Stimulated activated CD8-positive, alpha-beta memory T cell treated with anti-CD3 and anti-CD28 coated beads, Interleukin-4, amount 100 ng/mL, for 48 hours (primary cell): Measurements from ENCODE around the gene PDE1C.
"Not testable (repeated sequence)": the region's sequence is repeated elsewhere in the genome, so short reads cannot be mapped to it uniquely, and the experiment has no call there.

Source experiments
- DNase-seq: peaks from one replicate; pipeline ENCODE4 v3.0.0-alpha.2; 2020

The PDE1C gene

DNA sequence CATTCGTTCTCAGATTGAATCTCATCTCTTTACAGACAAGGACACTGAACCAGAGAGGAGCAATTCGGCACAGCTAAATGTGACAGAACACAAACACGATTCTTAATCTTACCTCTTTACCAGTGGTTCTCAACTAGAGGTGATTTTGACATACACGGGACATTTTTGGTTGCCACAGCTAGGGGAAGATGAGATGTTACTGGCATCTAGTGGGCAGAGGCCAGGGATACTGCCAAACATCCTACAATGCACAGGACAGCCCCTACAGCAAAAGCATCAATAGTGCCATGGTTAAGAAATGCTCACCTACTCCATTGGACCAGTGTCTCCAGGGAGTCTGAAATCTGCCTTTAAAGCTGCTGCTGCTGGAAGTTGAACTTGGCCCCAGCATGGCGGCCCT is 27.3 kb downstream of the PDE1C start:
- DNase-seq, result no peak

DNA sequence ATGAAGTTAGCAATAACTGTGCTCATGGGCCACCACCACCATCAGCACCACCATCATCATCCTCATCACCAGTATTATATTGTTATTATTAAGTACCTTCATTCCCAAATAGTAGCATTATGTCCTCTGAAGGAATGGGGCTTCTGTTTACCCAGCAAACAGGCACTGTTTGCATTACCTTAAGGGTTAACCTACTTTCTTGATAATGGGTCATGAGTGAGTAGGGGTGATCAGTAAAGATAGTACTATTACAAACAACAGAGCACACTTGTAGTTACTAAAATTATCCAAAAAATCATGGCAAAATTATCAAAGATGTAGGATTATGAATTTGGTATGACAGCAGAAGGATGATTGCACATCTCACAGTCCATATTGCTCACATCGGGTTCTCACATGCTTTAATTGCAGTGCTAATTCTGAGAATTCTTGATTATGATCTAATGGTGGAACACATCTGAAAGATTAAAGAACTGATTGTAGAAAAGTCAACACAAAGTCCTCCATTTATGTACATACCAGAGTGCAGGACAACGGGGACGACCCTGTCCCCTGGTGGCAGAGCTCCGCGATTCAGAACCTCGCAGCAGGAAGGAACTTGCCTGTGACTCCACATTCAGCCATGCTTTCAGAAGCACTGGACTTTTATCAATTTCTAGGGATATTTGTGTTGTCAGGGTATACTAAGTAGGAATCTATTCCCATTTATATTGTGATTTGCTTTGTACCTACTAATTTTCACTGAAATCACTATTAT is 31.0 kb downstream of the PDE1C start:
- no peak for DNase-seq

DNA sequence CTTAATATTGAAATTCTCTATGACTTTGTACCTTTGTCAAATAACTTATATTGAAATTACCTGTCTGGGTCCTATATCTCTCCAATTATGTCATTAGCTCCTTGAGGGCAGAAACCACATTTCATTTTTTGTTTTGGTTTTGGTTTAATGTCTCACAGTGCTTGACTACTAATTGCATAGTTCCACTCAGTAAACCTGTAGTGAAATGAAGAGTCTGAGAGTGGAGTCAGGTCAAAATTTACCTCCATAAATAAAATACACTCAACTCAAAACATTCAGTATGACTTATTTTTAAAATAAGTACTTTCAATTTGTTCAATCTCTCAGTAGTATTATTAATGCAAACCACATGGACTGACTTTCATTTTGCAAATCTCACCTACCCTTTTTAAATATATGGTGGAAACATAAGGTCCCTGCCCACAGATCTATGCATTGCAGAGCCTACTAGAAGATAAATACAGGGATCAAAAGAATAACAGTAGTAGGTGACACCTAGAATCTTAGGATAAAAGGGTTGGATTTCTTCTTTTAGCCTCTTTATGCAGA is 32.5 kb downstream of the PDE1C start:
- DNase-seq, result no peak

DNA sequence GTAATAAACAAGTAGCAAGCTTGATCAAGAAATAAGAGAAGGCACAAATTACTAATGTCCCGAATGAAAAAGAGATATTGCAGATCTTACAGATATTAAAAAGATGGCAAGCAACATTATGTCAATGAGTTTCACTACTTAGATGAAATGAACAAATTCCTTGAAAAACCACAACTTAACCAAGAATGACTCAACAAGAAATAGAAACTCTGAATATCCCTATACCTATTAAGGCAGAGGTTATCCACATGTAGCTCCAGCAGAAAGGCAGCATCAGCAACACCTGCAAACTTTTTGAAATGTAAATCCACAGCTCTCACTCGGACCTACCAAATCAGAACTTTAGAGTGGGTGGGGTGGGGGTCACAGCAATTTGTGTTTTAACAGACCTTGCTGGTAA is 33.6 kb downstream of the PDE1C start:
- DNase-seq, result no peak

DNA sequence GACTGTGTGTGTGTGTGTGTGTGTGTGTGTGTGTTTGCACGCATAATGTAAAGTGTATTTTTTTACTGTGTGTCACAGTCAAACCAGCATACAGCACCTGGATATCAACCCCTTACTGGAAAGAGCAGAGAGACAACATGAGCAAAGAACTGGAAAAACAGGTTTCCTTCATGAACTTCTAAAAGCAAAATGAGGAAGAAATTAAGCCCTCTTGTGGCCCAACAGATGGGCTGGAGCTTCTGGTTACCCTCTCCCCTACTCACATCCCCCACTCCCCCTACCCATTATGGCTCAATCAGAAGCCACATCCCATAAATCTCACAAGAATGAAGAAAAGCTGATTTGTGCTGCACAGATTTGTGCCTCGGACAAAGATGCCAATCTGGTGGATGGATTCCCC is 36.2 kb downstream of the PDE1C start:
- DNase-seq, result no peak

DNA sequence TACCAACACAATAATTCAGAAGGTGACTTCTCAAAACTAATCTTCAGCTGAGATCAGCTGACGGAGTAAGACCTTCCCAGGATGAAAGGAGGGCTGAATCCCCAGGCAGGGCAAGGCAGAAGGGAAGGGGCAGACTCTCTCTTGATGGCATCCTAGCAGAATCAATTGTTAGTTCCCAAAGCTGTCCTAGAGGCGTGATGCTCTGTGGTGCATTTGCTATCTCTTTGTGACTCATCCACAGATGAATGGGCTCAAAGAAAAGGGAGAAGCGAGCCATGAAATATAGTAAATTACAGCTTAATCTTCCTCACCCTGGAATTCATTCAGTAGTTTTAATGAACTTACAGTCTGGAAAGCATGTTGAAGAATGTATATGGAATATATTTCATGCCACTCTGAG is 37.2 kb downstream of the PDE1C start:
- no peak for DNase-seq

DNA sequence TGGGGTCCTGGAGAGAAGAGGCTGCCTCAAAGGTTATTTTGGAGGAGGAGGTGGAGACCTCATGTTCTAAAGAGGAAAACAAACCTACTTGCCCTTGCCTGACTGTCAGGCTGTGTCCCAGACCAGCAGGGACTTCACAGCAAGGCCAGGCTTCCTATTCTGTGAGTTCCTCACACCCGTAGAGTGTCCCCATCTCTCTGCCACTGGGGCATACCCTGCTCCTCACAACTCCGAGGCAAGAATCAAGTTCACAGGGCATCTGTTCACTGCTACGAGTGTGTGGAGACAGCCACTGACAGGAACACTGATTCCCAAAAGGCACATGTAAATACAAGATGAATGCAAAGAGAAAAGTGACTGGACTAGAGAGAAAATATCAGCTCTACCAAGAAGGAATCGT is 38.0 kb downstream of the PDE1C start:
- no peak for DNase-seq

DNA sequence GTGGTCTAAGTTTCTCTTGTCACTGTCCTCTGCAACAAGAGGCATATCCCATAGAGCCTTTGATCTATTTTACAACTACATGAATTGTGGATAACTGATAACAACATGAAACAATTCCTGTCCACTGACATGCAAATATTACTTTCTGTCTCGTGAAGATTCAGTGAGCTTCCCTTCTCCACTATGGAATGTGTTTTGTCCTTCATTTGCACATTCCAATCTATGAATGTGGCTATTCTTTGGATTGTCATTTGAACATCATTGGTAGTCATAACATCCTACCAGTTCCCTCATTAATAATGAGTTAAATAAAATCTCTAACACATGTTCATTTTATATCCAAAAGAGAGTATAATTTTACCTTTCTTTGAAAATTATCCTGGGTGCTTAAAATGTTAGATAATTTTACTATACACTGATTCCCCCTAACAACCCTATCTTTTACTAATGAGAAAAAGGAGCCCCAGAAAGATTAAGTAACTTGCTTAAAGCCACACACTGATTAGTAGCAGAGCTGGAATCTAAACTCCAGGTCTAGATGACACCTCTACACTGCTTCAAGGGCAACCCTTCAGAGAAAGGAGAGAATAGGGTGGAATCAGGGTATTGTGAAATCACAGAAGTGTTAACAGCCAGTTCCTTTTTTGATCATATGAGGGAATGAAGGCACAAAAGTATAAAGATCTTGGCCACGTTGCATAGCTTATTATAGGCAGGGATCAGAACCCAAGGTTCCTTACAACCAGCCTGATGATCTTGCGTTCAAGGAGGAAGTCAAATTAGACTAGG is 39.1 kb downstream of the PDE1C start:
- no peak for DNase-seq

DNA sequence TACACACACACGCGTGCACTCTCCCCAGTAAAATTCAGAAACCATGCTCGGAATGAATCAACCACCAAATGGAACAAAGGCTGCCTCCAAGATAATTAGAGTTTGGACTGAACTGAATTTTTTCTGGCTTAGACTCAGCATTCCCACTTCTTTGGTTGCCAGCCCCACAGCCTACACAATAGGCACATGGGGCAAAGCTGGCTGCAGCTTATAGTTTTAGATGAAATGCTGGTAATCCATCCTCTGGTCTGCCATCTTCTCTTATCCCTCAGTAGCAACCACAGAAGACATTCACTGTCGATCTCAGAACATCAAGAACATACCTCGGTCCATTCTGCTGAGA is 44.2 kb downstream of the PDE1C start:
- no peak for DNase-seq

DNA sequence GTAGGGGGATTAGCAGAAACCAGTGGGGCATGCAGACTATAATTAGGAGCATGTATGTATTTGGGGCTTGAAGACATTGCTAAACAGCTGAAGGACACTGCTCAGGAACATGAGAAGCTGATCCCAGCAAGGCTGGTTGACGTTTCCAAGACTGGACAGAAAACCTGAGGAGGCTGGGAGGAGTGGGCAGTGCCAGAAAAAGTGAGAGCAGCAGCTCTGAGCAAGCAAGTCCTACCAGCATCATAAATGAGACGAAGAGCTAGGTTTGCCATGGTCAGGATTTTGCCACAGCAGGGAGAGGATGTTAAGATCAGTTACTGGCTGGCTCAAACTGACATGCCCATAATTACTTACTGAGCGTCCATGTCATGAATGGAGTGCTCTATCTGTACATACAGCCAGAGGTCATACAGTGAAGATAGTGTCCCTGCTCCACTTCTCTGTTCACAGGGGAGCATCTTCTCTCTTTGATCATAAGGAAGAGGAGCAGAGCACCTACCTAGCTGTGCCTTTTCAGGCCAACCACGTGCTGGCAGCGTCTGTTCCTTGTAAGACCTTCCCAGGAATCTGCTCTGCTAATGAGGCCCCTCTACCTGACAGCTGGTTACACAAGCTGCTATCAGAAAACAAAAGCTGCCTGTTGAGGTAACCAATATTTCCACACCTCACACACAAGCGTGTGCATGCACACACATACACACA is 44.7 kb downstream of the PDE1C start:
- DNase-seq, result no peak

DNA sequence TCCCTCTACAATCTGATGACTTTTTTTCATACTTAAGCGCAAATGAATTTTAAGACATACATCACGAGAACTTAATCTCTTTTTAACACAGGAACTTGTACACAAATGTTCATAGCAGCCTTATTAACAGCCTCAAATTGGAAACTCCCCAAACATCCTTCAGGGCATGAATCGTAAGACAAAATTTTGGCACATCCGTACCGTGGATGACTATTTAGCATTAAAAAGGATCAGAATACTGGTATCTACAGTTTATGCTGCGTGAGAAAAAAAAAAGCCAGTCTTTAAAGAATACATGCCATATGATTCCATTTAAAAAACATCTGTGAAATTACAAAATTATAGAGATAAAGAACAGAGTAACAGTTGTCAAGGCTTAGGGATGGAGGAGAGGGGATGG is 46.8 kb downstream of the PDE1C start:
- DNase-seq, result no peak

DNA sequence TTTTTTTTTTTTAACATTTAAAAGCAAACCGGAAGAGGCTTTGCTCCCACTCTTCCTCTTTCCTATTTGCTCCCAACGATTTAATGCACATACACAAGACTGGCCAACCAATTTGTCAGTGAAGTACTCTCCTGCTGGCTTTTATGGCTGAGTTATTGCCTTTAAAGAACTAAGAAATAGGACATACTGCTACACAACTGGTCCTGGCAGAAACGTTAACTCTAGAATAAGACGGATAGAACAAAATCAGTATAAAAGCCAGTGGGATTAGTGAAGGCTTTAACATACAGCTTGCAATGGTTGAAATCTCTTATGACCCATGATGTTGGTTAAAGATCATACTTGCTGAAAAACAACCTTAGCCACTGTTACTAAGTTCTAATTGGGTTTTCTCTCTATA is 47.2 kb downstream of the PDE1C start:
- DNase-seq, result no peak

DNA sequence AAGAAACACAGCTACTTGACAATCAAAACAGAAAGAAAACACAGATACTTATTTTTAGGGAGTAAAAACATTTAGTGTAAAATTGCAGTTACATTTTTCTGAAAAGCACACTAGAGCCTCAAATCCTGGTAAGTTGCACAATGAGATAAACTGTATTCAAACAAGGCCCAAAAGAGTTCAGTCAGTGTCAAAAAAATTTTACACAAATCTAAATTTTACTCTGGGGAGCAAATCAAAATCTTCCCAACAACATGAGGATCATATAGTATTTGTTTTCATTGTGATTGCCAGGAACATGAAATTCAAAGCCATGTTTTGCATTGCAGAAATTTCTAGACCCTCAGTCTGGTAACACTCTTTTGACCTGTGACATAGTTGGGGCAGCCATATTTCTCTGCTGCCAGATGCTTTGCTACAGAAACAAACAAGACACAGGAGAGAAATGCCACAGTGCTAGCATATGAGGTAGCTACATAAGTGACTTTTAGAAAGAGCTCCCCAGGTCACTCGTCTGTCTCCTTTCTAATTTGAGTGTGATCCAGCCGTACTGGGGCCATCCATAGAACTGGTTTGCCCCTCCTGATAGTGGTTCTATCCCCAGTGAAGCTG is 49.6 kb downstream of the PDE1C start:
- DNase-seq, result no peak

DNA sequence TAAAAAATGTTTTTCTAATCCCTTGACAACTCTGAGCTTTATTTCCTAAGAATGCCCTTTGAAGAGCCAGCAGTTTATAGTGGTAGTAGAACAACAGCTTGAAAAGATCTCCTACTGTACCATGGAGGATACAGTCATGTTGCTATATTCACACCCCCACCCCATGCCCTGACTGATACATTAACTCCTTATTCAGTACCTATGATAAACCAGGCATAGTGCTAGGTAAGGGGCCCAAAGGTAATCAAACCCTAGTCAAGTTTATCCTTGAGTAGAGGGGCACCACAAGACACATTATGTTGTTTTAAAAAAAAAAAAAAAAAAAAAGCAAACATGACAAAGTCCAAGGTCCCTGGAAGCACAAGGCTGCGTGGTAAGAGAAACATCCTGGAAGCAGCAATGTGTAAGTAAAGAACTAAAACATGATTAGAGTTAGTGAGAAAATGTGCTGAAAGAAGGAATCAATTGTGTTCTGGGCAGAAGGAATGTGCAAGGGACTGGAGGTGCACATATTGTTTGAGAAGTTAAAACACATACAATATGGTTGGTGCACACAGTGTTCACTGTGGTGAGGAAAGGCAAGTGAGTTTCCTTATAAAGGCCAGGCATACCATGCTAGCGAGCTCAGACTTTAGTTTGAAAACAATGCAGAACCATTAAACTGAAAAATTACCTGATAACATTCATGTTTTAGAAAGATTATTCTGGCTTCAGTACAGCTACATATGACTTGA is 51.2 kb downstream of the PDE1C start:
- DNase-seq, result no peak

DNA sequence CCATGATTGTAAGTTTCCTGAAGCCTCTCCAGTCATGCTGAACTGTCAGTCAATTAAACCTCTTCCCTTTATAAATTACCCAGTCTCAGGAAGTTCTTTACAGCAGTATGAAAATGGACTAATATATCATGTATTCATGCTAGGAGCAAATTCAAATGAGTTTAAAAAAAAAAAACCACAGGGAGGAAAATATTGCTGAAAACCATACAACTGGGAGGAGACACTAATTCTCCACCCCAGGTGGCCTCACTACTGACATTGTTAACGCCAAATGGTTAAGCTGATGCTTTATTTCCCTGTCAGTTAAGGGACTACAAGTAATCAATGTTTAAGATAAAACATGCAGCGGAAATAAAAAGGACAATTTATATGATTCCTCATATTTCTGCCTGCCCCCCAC is 55.1 kb downstream of the PDE1C start:
- DNase-seq, result no peak

DNA sequence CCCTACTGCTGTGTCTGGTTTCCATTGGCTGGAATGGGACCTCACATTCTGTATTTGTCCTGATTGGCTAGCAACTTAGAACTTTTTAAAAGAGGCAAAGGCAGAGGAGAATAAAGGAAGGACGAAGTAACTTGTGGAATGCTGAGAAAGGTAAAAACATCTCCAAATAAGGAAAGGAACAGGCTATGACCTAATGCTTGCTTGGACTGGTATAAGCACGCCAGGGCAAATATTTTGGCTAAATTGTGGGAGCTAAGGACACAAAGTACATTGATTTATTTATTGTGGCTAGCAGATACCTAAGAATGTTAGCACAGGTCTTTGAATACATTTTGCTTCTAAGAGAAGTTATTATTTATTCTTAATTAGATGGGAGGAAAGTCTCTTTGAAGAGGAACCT is 56.7 kb downstream of the PDE1C start:
- not testable (repeated sequence) for DNase-seq

DNA sequence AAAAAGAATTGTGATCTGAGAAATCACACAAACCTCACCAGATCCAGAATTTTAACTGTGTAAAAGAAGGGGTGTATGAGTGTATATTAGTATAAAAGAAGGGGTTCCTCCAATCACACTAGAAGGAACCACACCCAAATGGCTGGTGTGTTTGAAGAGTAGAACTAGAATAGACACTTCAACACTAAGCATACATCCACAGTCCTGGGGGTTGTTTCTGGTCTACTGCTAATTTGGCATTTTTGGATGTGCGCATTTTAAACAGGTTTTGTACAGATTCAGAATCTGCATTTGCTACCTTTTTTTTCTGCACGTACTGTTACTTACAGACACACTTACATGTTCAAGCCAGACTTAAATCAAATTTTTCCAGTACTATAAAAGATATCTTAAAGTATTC is 64.6 kb downstream of the PDE1C start:
- no peak for DNase-seq

DNA sequence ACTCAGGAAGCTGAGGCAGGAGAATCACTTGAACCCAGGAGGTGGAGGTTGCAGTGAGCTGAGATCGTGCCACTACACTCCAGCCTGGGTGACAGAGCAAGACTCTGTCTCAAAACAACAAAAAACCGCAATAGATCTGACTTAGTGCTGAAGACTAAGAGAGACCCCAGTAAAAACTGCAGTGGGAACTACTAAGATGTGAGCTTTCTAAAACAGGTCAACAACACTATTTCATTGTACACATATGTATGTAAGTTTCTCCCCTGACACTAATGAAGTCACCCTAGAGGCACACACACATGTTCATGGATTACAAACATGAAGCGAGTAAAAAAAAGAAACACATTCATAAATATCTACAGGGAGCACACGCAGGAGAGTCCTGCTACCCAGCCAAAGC is 68.3 kb downstream of the PDE1C start:
- DNase-seq, result no peak

DNA sequence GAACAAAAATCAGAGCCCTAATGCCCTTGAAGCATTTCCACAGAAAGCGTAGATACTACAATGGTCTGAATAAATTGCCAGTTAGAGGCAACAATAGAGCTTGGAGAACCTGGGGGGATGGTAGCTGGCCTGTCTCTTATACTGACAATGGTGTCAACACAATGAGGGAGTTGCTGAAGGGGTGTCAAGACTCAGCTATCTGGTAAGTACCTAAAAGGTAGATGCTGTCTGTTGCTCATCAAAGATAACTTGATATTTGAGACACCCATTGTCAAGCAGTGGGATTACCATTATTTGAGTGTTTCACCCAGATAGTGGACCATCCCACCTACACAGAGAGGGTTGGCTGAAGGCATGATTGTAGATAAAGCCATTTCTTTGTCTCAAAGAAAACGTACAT is 72.8 kb downstream of the PDE1C start:
- no peak for DNase-seq

DNA sequence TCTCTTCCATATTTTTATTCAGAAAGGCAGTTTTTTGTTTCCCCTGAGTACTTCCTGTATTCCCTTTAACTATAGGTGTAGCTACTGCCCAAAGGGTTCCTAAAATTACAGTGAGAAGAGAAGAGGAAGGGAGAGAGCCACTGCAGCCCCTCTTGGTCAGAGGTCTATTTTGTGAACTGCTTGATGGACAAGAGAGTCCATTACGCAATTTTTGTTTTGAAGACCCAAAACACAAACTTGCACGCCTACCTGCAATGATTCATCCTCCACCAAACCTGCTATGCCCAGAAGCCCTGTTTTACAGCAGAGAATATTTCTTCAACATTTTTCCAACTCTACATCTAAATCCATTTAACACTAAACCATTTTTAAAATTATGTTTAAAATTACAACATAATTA is 75.1 kb downstream of the PDE1C start:
- DNase-seq, result no peak

DNA sequence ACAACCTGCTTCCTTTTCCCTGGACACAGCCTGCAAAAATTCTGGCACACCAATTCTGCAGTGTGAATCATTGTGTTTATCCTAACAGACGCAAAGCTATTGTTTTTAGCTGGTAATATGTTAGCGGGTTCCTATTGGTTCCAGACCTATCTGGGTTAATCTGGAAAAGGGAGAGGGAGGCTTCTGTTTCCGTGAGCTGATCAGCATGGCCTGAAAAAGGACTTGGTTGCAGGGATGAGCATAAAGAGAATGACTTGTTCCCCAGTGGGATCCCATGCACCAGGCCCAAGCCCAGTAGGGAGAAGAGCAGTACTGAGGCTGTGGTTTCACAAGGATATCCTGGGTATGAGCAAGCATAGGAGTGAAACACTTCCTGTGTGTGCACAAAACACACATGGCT is 78.4 kb downstream of the PDE1C start:
- no peak for DNase-seq

DNA sequence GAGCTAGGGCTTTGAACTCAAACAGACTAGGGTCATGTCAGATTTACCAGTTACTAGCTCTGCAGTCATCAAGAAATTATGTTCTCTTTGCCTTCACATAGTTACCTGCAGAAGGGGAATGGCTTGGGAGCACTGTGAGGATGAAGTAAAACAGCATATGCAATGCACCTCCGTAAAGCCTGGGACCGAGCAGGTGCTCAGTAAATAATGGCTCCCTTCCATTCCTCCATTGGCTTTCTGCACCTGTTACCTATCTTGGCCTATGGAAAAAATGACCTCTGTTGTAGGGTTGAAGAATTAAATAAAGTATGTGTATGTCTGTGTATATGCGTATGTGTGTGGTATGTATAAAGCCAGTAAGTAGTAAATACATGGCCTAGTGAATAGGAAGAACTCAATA is 78.8 kb downstream of the PDE1C start:
- no peak for DNase-seq
